Peyer's patch (tissue), 4 donors: ENCODE results near the gene TRIM9.

Source experiments
- CTCF ChIP-seq, 6 experiments: fragments of 450-650 bp in 4 of 6; fragments of 200-600 bp in 2 of 6; sonication (generic) in 1 of 6; IDR thresholded peaks; one replicate each; pipeline ENCODE4 v1.5.1; 2017 to 2019; ENCODE audit warnings: antibody characterized with exemption in 6 of 6, mild to moderate bottlenecking in 3 of 6, moderate library complexity in 1 of 6
- POLR2A ChIP-seq, 2 donors: fragments of 450-650 bp; IDR thresholded peaks; one replicate each; pipeline ENCODE4 v1.5.1; 2017; ENCODE audit warnings: antibody characterized with exemption in 2 of 2, mild to moderate bottlenecking in 2 of 2, moderate library complexity in 2 of 2

- TF ChIP-seq CTCF (IDR thresholded peaks at IDR 0.05), result no peak
- TF ChIP-seq POLR2A (IDR thresholded peaks at IDR 0.05), result no peak
Measured at GRCh38 chr14:51006781-51007211, 88.1 kb downstream of the TRIM9 start.
